ENCODE data around the gene PTGIS.
"Not testable (repeated sequence)": the region's sequence is repeated elsewhere in the genome, so short reads cannot be mapped to it uniquely, and the experiment has no call there.

DNA sequence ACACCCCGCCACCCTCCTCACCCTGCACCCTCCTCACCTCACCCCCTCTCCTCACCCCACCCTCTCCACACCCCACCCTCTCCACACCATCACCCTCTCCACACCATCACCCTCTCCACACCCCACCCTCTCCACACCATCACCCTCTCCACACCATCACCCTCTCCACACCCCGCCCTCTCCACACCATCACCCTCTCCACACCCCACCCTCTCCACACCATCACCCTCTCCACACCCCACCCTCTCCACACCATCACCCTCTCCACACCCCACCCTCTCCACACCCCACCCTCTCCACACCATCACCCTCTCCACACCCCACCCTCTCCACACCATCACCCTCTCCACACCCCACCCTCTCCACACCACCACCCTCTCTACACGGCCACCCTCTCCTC lies 49.5 kb upstream of the PTGIS start:
- not testable (repeated sequence) for TF ChIP-seq CTCF, POLR2A (IDR thresholded peaks at IDR 0.05)

Data from right lobe of liver (tissue), 4 donors.